HepG2 (cell line): ENCODE measurements around the gene VKORC1L1. TPM values are rescaled to one million over a fixed set of nuclear protein-coding genes. Genes with fewer than 3 reads are reported as not detected.

ENCODE experiments used
- ATAC-seq: fragments of 200-7000 bp; cut with Tn5 transposase; 3 replicates; pipeline ENCODE4 v1.9.1; 2020; ENCODE audit warnings: mild to moderate bottlenecking, moderate library complexity
- BruUV-seq: library from RNA; stranded (reverse); fragments of 400-500 nt; replicated peaks from 2 replicates; lab custom pipeline; 2021; lab: Mats Ljungman, UMichigan
- CTCF ChIA-PET: fragments of 300-600 bp; formaldehyde crosslinking; extraction: SDS; loops from one replicate; lab custom pipeline; 2021; ENCODE audit warnings: low total read pairs, inconsistent platforms, low intra/inter-chr PET ratio; lab: Yijun Ruan, JAX
- POLR2A ChIA-PET: fragments of 350-600 bp; sonication (Branson Sonifier 250); formaldehyde crosslinking; loops from one replicate; lab custom pipeline; 2020; ENCODE audit warnings: antibody characterized with exemption, inconsistent platforms; lab: Yijun Ruan, JAX
- DNase-seq: peaks from one replicate; pipeline ENCODE4 v3.0.0-alpha.2; 2015; ENCODE audit warnings: low spot score
- FAIRE-seq: peaks from 3 replicates; lab custom pipeline; 2011; peaks lifted over from hg19 to GRCh38; lab: Jason Lieb, UNC
- H2AFZ ChIP-seq: one replicate; pipeline ENCODE4 v1.6.1; 2011; ENCODE audit warnings: low read length, inconsistent platforms
- H3K27ac ChIP-seq: fragments of 300-600 bp; 3 replicates; pipeline ENCODE4 v1.8.0; 2011; ENCODE audit warnings: mixed run types, mild to moderate bottlenecking, mixed read lengths, low read length, inconsistent platforms; ENCODE audit not compliant: insufficient read depth; ENCODE audit errors: extremely low read length
- H3K27me3 ChIP-seq, 2 experiments: fragments of 200-600 bp in 1 of 2; 2 replicates in 1 of 2; 3 replicates in 1 of 2; pipeline versions ENCODE4 v1.6.0 to v1.8.0; 2011; ENCODE audit warnings: low read length in 2 of 2, mild to moderate bottlenecking in 2 of 2, moderate library complexity in 2 of 2, inconsistent platforms in 1 of 2; ENCODE audit not compliant: insufficient read depth in 2 of 2, control insufficient read depth in 1 of 2
- H3K36me3 ChIP-seq, 2 experiments: fragments of 200-600 bp in 1 of 2; replicated peaks in 1 of 2; 2 replicates in 1 of 2; 3 replicates in 1 of 2; pipeline versions ENCODE4 v1.5.1 to v1.8.0; 2011; ENCODE audit warnings: low read length in 2 of 2, inconsistent platforms in 1 of 2; ENCODE audit not compliant: insufficient read depth in 2 of 2, control insufficient read depth in 1 of 2
- H3K4me1 ChIP-seq: 2 replicates; pipeline ENCODE4 v1.5.1; 2012; ENCODE audit warnings: low read length, inconsistent platforms; ENCODE audit not compliant: insufficient read depth
- H3K4me2 ChIP-seq: 2 replicates; pipeline ENCODE4 v1.6.0; 2011; ENCODE audit warnings: low read depth, low read length, inconsistent platforms
- H3K4me3 ChIP-seq, 3 experiments: fragments of 200-600 bp in 1 of 3; sonication (generic), shearing (Covaris generic) in 1 of 3; replicated peaks in 1 of 3; 2 replicates each; pipeline ENCODE4 v1.5.1; 2011 to 2016; ENCODE audit warnings: low read length in 3 of 3, inconsistent platforms in 2 of 3, low read depth in 2 of 3, mild to moderate bottlenecking in 2 of 3, control low read depth in 1 of 3, mixed read lengths in 1 of 3; ENCODE audit not compliant: insufficient read depth in 1 of 3
- H3K79me2 ChIP-seq: one replicate; pipeline ENCODE4 v1.6.1; 2011; ENCODE audit warnings: low read length, inconsistent platforms; ENCODE audit not compliant: insufficient read depth
- H3K9ac ChIP-seq: 2 replicates; pipeline ENCODE4 v1.6.0; 2011; ENCODE audit warnings: mild to moderate bottlenecking, low read depth, low read length, inconsistent platforms; ENCODE audit not compliant: insufficient read depth
- H3K9me3 ChIP-seq: 2 replicates; pipeline ENCODE4 v1.5.1; 2012; ENCODE audit warnings: mild to moderate bottlenecking, low read length
- H4K20me1 ChIP-seq: 2 replicates; pipeline ENCODE4 v1.6.0; 2011; ENCODE audit warnings: inconsistent platforms, mild to moderate bottlenecking, low read length, moderate library complexity; ENCODE audit not compliant: insufficient read depth
- CBX2 ChIP-seq, 2 experiments: fragments of 200-600 bp in 1 of 2; sonication (generic); formaldehyde crosslinking in 1 of 2; IDR thresholded peaks; 2 replicates each; pipeline versions ENCODE4 v1.7.0 to v1.8.1; 2018 to 2022; ENCODE audit warnings: low read depth in 2 of 2, low read length in 1 of 2, mild to moderate bottlenecking in 1 of 2, missing genetic modification reagents in 1 of 2
- FLYWCH1 ChIP-seq: sonication (generic); formaldehyde crosslinking; IDR thresholded peaks from 2 replicates; pipeline ENCODE4 v1.8.1; 2023; ENCODE audit warnings: mild to moderate bottlenecking, missing genetic modification reagents
- FOXK1 ChIP-seq: sonication (generic); formaldehyde crosslinking; IDR thresholded peaks from 2 replicates; pipeline ENCODE4 v1.4.0; 2020; ENCODE audit warnings: low read depth, missing genetic modification reagents, borderline replicate concordance
- JUND ChIP-seq: sonication (generic); formaldehyde crosslinking; IDR thresholded peaks from 2 replicates; pipeline ENCODE4 v1.8.0; 2022; ENCODE audit warnings: mild to moderate bottlenecking, missing genetic modification reagents
- KMT2B ChIP-seq: IDR thresholded peaks from 2 replicates; pipeline ENCODE4 v1.6.1; 2016; ENCODE audit warnings: missing genetic modification reagents, missing compliant biosample characterization
- MAFF ChIP-seq: IDR thresholded peaks from 2 replicates; pipeline ENCODE4 v1.6.1; 2011; ENCODE audit warnings: low read depth, low read length, improper control_type of control experiment
- MAFK ChIP-seq, 2 experiments: IDR thresholded peaks in 1 of 2; conservative IDR thresholded peaks in 1 of 2; 2 replicates each; pipeline ENCODE4 v1.6.1; 2011; ENCODE audit warnings: improper control_type of control experiment in 2 of 2, low read length in 2 of 2
- MTA3 ChIP-seq: sonication (generic); formaldehyde crosslinking; IDR thresholded peaks from 2 replicates; pipeline ENCODE4 v1.4.0; 2020; ENCODE audit warnings: missing genetic modification reagents
- NKX3-1 ChIP-seq: sonication (generic); formaldehyde crosslinking; IDR thresholded peaks from 2 replicates; pipeline ENCODE4 v1.5.0; 2020; ENCODE audit warnings: missing genetic modification reagents
- ONECUT2 ChIP-seq: sonication (generic); formaldehyde crosslinking; IDR thresholded peaks from 2 replicates; pipeline ENCODE4 v1.4.0; 2020; ENCODE audit warnings: missing genetic modification reagents
- POLR2AphosphoS2 ChIP-seq: IDR thresholded peaks from 2 replicates; pipeline ENCODE4 v1.6.1; 2011; ENCODE audit warnings: low read depth, low read length, improper control_type of control experiment
- SMAD3 ChIP-seq: sonication (generic); formaldehyde crosslinking; IDR thresholded peaks from 2 replicates; pipeline ENCODE4 v1.4.0; 2020; ENCODE audit warnings: missing genetic modification reagents
- SNRNP70 ChIP-seq: fragments of 200-400 bp; formaldehyde crosslinking; IDR thresholded peaks from 2 replicates; pipeline ENCODE4 v1.6.1; 2017; ENCODE audit warnings: mild to moderate bottlenecking, low read depth, low read length, moderate library complexity
- TEAD2 ChIP-seq: sonication (generic); formaldehyde crosslinking; IDR thresholded peaks from 2 replicates; pipeline ENCODE4 v1.9.0; 2021; ENCODE audit warnings: missing genetic modification reagents
- USF2 ChIP-seq, 2 experiments: sonication (generic) in 1 of 2; formaldehyde crosslinking in 1 of 2; IDR thresholded peaks; 2 replicates each; pipeline versions ENCODE4 v1.5.1 to v1.6.1; 2011 to 2020; ENCODE audit warnings: borderline replicate concordance in 1 of 2, low read depth in 1 of 2, low read length in 1 of 2, mild to moderate bottlenecking in 1 of 2, missing genetic modification reagents in 1 of 2, moderate library complexity in 1 of 2
- ZBTB8A ChIP-seq: sonication (generic); formaldehyde crosslinking; IDR thresholded peaks from 2 replicates; pipeline ENCODE4 v1.4.0; 2020; ENCODE audit warnings: mild to moderate bottlenecking, low read depth, missing genetic modification reagents, borderline replicate concordance
- ZFP62 ChIP-seq: sonication (generic); formaldehyde crosslinking; IDR thresholded peaks from 2 replicates; pipeline ENCODE4 v1.4.0; 2020; ENCODE audit warnings: missing genetic modification reagents
- ZNF18 ChIP-seq: sonication (generic); formaldehyde crosslinking; IDR thresholded peaks from 2 replicates; pipeline ENCODE4 v1.8.0; 2022; ENCODE audit warnings: mild to moderate bottlenecking, missing genetic modification reagents; ENCODE audit not compliant: insufficient replicate concordance
- ZNF24 ChIP-seq: fragments of 450-650 bp; IDR thresholded peaks from 2 replicates; pipeline ENCODE4 v1.6.1; 2017; ENCODE audit warnings: antibody characterized with exemption, mild to moderate bottlenecking
- ZNF3 ChIP-seq: IDR thresholded peaks from 2 replicates; pipeline ENCODE4 v1.7.0; 2017; ENCODE audit warnings: inconsistent platforms
- ZNF616 ChIP-seq: sonication (generic); formaldehyde crosslinking; IDR thresholded peaks from 2 replicates; pipeline ENCODE4 v1.5.0; 2020; ENCODE audit warnings: low read depth, mild to moderate bottlenecking, missing genetic modification reagents
- ZNF777 ChIP-seq: sonication (generic); formaldehyde crosslinking; IDR thresholded peaks from 2 replicates; pipeline ENCODE4 v1.4.0; 2020; ENCODE audit warnings: missing genetic modification reagents
- ZZZ3 ChIP-seq: sonication (generic); formaldehyde crosslinking; IDR thresholded peaks from 2 replicates; pipeline ENCODE4 v1.4.0; 2020; ENCODE audit warnings: missing genetic modification reagents, mild to moderate bottlenecking, borderline replicate concordance
- WGBS: methylation state at CpG from one replicate; pipeline ENCODE4 v1.1.6; 2017; ENCODE audit warnings: low lambda C conversion rate; 5-methylcytosine and 5-hydroxymethylcytosine counted together
- in situ Hi-C: cut with HindIII; loops from 2 replicates; pipeline ENCODE4 v1.10.0; 2017; ENCODE audit warnings: low pct_unique_long_range_greater_than_20kb; ENCODE audit not compliant: extremely low pct_ligation_motif_present
- intact Hi-C: fragments of 100-400 bp; cut with micrococcal nuclease; formaldehyde crosslinking; loops from one replicate; pipeline ENCODE4 v1.10.0; 2022; ENCODE audit not compliant: unreplicated experiment
- polyA plus RNA-seq, 8 experiments: library from polyadenylated mRNA; depleted of rRNA in 3 of 8; stranded (reverse) in 7 of 8; unstranded in 1 of 8; fragments of >200 nt; fragmentation: Illumina TruSeq in 4 of 8; extraction: Trizol in 4 of 8; gene quantifications; 2 replicates each; pipeline versions ENCODE4 v1.2.1 to v1.2.3, GENCODE V29; 2011 to 2016; ENCODE audit warnings: low read depth in 4 of 8, missing spikeins in 1 of 8, mixed read lengths in 1 of 8; ENCODE audit not compliant: insufficient read depth in 1 of 8
- total RNA-seq, 5 experiments: library from RNA; depleted of rRNA; stranded (reverse); fragments of >200 nt; fragmentation: Illumina TruSeq; extraction: Trizol; gene quantifications; 2 replicates each; pipeline ENCODE4 v1.2.3, GENCODE V29; 2016; ENCODE audit warnings: low read depth in 1 of 5

The VKORC1L1 gene
- total and polyA plus RNA-seq, 2 of the 13 experiments (the other 11 are each of a cell fraction or from before 2014, with no cell fraction given): 13.9 to 16.5 TPM

- TF ChIP-seq ZNF3 (CRISPR knock-in tag): no peak
- TF ChIP-seq ZBTB8A (CRISPR knock-in tag): no peak
- TF ChIP-seq FLYWCH1 (CRISPR knock-in tag): no peak
- TF ChIP-seq CBX2 (IDR thresholded peaks at IDR 0.05; ENCODE audit: low read depth, low read length): no peak
- no peak for TF ChIP-seq CBX2 (CRISPR knock-in tag; IDR thresholded peaks at IDR 0.05; ENCODE audit: low read depth)
- TF ChIP-seq NKX3-1 (CRISPR knock-in tag): no peak
- no peak for TF ChIP-seq SMAD3
- TF ChIP-seq JUND (CRISPR knock-in tag): no peak
- TF ChIP-seq KMT2B (CRISPR knock-in tag): no peak
- TF ChIP-seq ZNF18 (CRISPR knock-in tag): no peak
- TF ChIP-seq ONECUT2 (CRISPR knock-in tag): no peak
- no peak for TF ChIP-seq ZNF24
- TF ChIP-seq ZFP62: no peak
Observed at GRCh38 chr7:65953890-65954450, 81.1 kb downstream of the VKORC1L1 start (continued).

- Histone ChIP-seq H3K27ac (no peak overlapping the region), H3K4me1 (no peaks in the 10 kb centered on the region), H4K20me1 (0 out of 2 replicates have a peak, but pooled peaks cover 2% of the 10 kb centered on the region), H3K27me3 (no peaks in the 10 kb centered on the region), H3K36me3 (peaks cover 8 to 42% of the 10 kb centered on the region in 2 experiments), H3K4me3 (no peak overlapping the region), H3K9me3 (no peaks in the 10 kb centered on the region), H3K79me2 (no peaks in the 10 kb centered on the region), H3K4me2 (no peak overlapping the region), H2AFZ (no peak overlapping the region), H3K9ac (no peak overlapping the region)
- in situ Hi-C loops: no loop called here
- FAIRE-seq (no peak), ATAC-seq (no peak), DNase-seq (no peak)
- 80% methylated on average over 4 of the region's 4 CpGs for WGBS
- ChIA-PET POLR2A (no interaction called here), CTCF (no interaction called here)
- intact Hi-C loops: no loop called here
- no TSS peak for BruUV-seq
- TF ChIP-seq MAFK (conservative IDR thresholded peaks at IDR 0.05 in 1 of 2, IDR thresholded peaks at IDR 0.05 in 1 of 2; ENCODE audit: low read length in 2 of 2): peak; percentile 71 to 84
- no peak for TF ChIP-seq ZZZ3 (CRISPR knock-in tag)
- no peak for TF ChIP-seq MTA3
- TF ChIP-seq ZNF616 (CRISPR knock-in tag): no peak
- TF ChIP-seq ZNF777: no peak
- TF ChIP-seq MAFF: peak; percentile 78
- TF ChIP-seq USF2 (IDR thresholded peaks at IDR 0.05; ENCODE audit: low read depth, low read length): no peak
- TF ChIP-seq USF2 (CRISPR knock-in tag; IDR thresholded peaks at IDR 0.05; ENCODE audit: borderline replicate concordance): no peak
- no peak for TF ChIP-seq FOXK1 (CRISPR knock-in tag)
- no peak for TF ChIP-seq TEAD2 (CRISPR knock-in tag)
- no peak for TF ChIP-seq POLR2AphosphoS2
- no peak for TF ChIP-seq SNRNP70
Observed at GRCh38 chr7:65955718-65956117, 82.8 kb downstream of the VKORC1L1 start.
